Measurements from ENCODE around the gene ATP5PB.

- TF ChIP-seq POLR2A (IDR thresholded peaks at IDR 0.05) (no peak), CTCF (IDR thresholded peaks at IDR 0.05) (no peak), EP300 (IDR thresholded peaks at IDR 0.05) (no peak)
Measured at GRCh38 chr1:111483876-111484275, 34.6 kb downstream of the ATP5PB start.
